Gastrocnemius medialis (tissue), 4 donors: Measurements from ENCODE around the gene CALML5.

ENCODE experiments used
- POLR2A ChIP-seq, 2 donors: fragments of 450-650 bp; IDR thresholded peaks; one replicate each; pipeline ENCODE4 v1.6.1; 2017; ENCODE audit warnings: antibody characterized with exemption in 2 of 2, mild to moderate bottlenecking in 2 of 2, moderate library complexity in 2 of 2
- TF ChIP-seq, protein P1 (sequence below), 5 experiments: fragments of 450-650 bp in 3 of 5; fragments of 200-600 bp in 2 of 5; sonication (generic) in 2 of 5; IDR thresholded peaks in 4 of 5; conservative IDR thresholded peaks in 1 of 5; 1 replicate in 4 of 5; 2 replicates in 1 of 5; pipeline ENCODE4 v1.5.1; 2016 to 2019; ENCODE audit warnings: antibody characterized with exemption in 5 of 5, mild to moderate bottlenecking in 3 of 5, moderate library complexity in 3 of 5

DNA sequence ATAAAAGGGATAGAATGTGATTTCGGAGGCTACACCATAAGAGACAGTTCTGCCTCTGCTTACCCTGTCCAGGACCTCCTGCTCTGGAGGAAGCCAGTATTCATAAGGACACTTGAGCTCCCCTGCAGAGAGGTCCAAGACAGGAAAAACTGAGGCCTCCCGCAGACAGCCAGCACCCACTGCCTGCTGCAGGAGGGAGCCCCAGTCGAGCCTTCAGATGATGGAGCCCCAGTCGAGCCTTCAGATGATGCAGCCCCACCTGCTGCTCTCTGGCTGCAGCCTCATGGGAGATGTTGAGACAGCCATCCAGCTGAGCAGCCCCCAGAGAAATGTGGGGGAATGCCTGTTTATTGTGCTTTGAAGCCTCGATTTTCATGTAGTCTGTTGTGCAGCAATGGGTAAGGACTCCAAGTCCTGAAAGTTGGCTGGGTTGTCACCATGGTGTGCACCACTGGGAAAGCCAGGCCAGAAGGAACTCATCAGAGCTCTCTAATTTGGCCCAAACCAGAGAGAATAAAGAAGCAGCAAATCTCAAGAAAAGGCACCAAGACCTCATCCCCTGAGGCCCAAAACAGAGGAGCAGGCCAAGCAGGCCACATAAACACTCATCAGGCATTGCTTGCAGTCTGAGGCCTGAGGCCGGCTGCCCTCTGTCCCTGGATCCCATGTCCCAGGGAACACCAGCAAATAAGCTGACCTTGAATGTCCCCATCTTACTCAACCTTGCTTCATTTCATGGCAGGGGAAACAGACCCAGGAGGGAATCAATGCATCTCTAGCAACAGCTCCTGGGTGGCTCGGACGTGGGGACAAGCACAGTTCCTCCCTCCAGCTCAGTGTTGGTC lies 30.9 kb downstream of the CALML5 start:
- TF ChIP-seq, protein P1, sequence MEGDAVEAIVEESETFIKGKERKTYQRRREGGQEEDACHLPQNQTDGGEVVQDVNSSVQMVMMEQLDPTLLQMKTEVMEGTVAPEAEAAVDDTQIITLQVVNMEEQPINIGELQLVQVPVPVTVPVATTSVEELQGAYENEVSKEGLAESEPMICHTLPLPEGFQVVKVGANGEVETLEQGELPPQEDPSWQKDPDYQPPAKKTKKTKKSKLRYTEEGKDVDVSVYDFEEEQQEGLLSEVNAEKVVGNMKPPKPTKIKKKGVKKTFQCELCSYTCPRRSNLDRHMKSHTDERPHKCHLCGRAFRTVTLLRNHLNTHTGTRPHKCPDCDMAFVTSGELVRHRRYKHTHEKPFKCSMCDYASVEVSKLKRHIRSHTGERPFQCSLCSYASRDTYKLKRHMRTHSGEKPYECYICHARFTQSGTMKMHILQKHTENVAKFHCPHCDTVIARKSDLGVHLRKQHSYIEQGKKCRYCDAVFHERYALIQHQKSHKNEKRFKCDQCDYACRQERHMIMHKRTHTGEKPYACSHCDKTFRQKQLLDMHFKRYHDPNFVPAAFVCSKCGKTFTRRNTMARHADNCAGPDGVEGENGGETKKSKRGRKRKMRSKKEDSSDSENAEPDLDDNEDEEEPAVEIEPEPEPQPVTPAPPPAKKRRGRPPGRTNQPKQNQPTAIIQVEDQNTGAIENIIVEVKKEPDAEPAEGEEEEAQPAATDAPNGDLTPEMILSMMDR (IDR thresholded peaks at IDR 0.05 in 4 of 5, conservative IDR thresholded peaks at IDR 0.05 in 1 of 5) = no peak
- no peak for TF ChIP-seq POLR2A (IDR thresholded peaks at IDR 0.05)
